Measurements from ENCODE around the gene EFTUD2.

Gene EFTUD2

DNA sequence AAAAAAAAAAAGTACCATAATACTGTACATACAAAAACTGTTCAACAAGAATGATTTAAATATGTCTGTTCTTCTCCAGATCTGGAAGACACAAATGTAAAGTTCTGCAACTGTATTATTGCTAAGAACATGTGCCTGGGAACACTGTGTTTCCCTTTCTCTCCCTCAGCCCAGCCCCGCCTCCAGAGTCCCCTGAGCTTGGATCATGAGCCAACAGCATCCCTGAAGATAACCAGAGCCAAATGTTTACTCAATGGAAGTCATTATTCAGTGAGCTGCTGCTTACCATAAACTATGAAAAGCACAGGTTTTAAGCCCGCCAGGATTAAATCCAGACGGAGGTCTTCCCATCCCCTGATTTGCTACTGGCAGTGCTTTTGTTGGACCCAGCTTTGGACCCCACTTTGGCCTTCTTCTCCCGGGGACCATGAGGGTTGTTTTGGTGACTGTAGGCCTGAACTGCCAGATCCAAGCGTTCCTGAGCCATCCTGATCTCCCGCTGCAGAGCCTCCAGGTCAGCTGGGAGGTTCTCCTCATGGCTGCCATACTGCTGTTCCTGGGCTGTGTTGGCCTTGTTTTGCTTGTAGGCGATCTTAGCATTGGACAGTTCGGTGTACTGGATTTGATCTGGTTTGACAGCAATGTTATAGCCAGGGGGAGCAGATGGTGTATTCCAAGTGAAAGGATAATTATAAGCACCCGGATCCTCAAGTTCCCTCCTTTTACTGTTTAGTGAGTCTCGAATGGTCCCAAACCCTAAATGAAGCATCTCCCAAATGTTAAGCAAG lies 94.7 kb downstream of the EFTUD2 start:
- FAIRE-seq = peak; percentile 39

- no peak for FAIRE-seq
Measured at GRCh38 chr17:44801880-44802279, 97.4 kb downstream of the EFTUD2 start.

Data from G401.6 (cell line).